NB4 (cell line): Measurements from ENCODE around the gene ARHGEF10L.

Source experiments
- CTCF ChIP-seq: IDR thresholded peaks from one replicate; pipeline ENCODE4 v1.5.1; 2012; ENCODE audit warnings: low read depth, low read length
- MYC ChIP-seq: IDR thresholded peaks from 2 replicates; pipeline ENCODE4 v1.6.1; 2011; ENCODE audit warnings: low read depth, low read length
- POLR2A ChIP-seq: IDR thresholded peaks from 2 replicates; pipeline ENCODE4 v1.6.1; 2011; ENCODE audit warnings: mild to moderate bottlenecking; ENCODE audit not compliant: insufficient read length; ENCODE audit errors: extremely low read depth
- TF ChIP-seq, protein P1 (sequence below): IDR thresholded peaks from 2 replicates; pipeline ENCODE4 v1.6.1; 2011; ENCODE audit warnings: low read depth, low read length

DNA sequence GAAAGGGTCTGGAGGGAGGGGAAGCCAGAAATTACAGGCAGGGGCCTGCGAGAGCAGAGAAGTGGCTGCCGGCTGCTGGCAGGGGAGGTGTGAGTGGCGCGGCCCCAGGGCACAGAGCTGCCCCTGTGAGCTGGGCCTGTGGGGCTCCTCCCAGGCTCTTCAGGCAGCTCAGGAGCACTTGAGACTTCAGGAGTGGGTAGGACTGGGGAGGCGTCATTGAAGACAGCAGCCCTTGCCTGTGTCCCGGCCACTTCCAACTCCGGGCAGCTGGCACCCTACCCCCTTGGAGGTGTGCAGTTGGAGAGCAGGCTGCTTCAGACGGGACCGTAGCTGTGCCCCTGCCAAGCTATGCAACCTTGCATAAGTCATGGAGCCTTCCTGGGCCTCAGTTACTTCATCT is 128.1 kb downstream of the ARHGEF10L start:
- no peak for TF ChIP-seq CTCF
- no peak for TF ChIP-seq POLR2A
- TF ChIP-seq, protein P1, sequence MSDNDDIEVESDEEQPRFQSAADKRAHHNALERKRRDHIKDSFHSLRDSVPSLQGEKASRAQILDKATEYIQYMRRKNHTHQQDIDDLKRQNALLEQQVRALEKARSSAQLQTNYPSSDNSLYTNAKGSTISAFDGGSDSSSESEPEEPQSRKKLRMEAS = no peak
- no peak for TF ChIP-seq MYC
